Tibial artery (tissue), 4 donors: ENCODE measurements around the gene LRWD1.

ENCODE experiments used
- DNase-seq, 2 donors: peaks; one replicate each; pipeline ENCODE4 v3.0.0-alpha.2; 2019
- H3K27ac ChIP-seq, 2 donors: fragments of 200-600 bp; sonication (generic) in 1 of 2; 1 replicate in 1 of 2; 2 replicates in 1 of 2; pipeline ENCODE4 v1.5.1; 2018 to 2019; ENCODE audit warnings: mild to moderate bottlenecking in 1 of 2
- H3K27me3 ChIP-seq, 2 donors: fragments of 200-600 bp; sonication (generic) in 1 of 2; one replicate each; pipeline versions ENCODE4 v1.5.1 to v1.6.0; 2016 to 2019
- H3K36me3 ChIP-seq, 3 donors: fragments of 200-600 bp; sonication (generic) in 2 of 3; one replicate each; pipeline ENCODE4 v1.5.1; 2016 to 2019; ENCODE audit warnings: mild to moderate bottlenecking in 2 of 3
- H3K4me1 ChIP-seq, 4 donors: fragments of 200-600 bp; sonication (generic) in 2 of 4; 1 replicate in 3 of 4; 2 replicates in 1 of 4; pipeline ENCODE4 v1.5.1; 2016 to 2019
- H3K4me3 ChIP-seq, 2 donors: fragments of 200-600 bp; sonication (generic) in 1 of 2; 1 replicate in 1 of 2; 2 replicates in 1 of 2; pipeline ENCODE4 v1.5.1; 2018 to 2019; ENCODE audit warnings: mild to moderate bottlenecking in 2 of 2
- H3K9me3 ChIP-seq, 3 donors: fragments of 200-600 bp; sonication (generic) in 1 of 3; one replicate each; pipeline ENCODE4 v1.5.1; 2016 to 2019
- CTCF ChIP-seq, 2 experiments: fragments of 200-600 bp in 1 of 2; fragments of 450-650 bp in 1 of 2; IDR thresholded peaks; one replicate each; pipeline ENCODE4 v1.5.1; 2017 to 2019; ENCODE audit warnings: antibody characterized with exemption in 2 of 2, mild to moderate bottlenecking in 1 of 2, moderate library complexity in 1 of 2
- intact Hi-C: fragments of 100-400 bp; cut with DNase I; formaldehyde crosslinking; loops from one replicate; pipeline ENCODE4 v1.15.0; 2023; ENCODE audit warnings: low total_unique reads

The LRWD1 gene

GRCh38 chr7:102446387-102447156 is 18.2 kb upstream of the LRWD1 start:
- Histone ChIP-seq H3K27ac (no peak overlapping the region), H3K9me3 (no peaks in the 10 kb centered on the region), H3K27me3 (no peaks in the 10 kb centered on the region), H3K4me3 (no peak overlapping the region), H3K36me3 (peaks cover 0 to 31% (median 15%) of the 10 kb centered on the region in 3 donors), H3K4me1 (no peaks in the 10 kb centered on the region)
- intact Hi-C loops, result no loop called here
- TF ChIP-seq CTCF (IDR thresholded peaks at IDR 0.05), result no peak
- no peak for DNase-seq

- no peak overlapping the region for H3K27ac ChIP-seq
- DNase-seq, result no peak
- TF ChIP-seq CTCF (IDR thresholded peaks at IDR 0.05), result no peak
- H3K36me3 ChIP-seq, result peaks cover 0 to 24% (median 15%) of the 10 kb centered on the region in 3 donors
- no peak overlapping the region for H3K4me3 ChIP-seq
- intact Hi-C loops, result no loop called here
- H3K4me1 ChIP-seq, result no peaks in the 10 kb centered on the region
- H3K9me3 ChIP-seq, result no peaks in the 10 kb centered on the region
- no peaks in the 10 kb centered on the region for H3K27me3 ChIP-seq
Measured at GRCh38 chr7:102447311-102447710, 17.5 kb upstream of the LRWD1 start.

GRCh38 chr7:102449136-102449535 is 15.6 kb upstream of the LRWD1 start:
- Histone ChIP-seq H3K4me3 (no peak overlapping the region), H3K27me3 (no peaks in the 10 kb centered on the region), H3K9me3 (no peaks in the 10 kb centered on the region), H3K36me3 (peaks cover 0 to 20% (median 15%) of the 10 kb centered on the region in 3 donors), H3K4me1 (no peaks in the 10 kb centered on the region), H3K27ac (no peak overlapping the region)
- intact Hi-C loops, result no loop called here
- no peak for DNase-seq
- TF ChIP-seq CTCF (IDR thresholded peaks at IDR 0.05), result no peak

- intact Hi-C loops, result no loop called here
Measured at GRCh38 chr7:102450242-102450641, 14.5 kb upstream of the LRWD1 start.

GRCh38 chr7:102451371-102452054 is 13.3 kb upstream of the LRWD1 start:
- Histone ChIP-seq H3K4me1 (no peaks in the 10 kb centered on the region), H3K36me3 (peaks cover 6 to 36% (median 22%) of the 10 kb centered on the region in 3 donors), H3K4me3 (no peak overlapping the region), H3K27me3 (no peaks in the 10 kb centered on the region), H3K27ac (no peak overlapping the region), H3K9me3 (no peaks in the 10 kb centered on the region)
- TF ChIP-seq CTCF (IDR thresholded peaks at IDR 0.05), result no peak
- intact Hi-C loops, result no loop called here
- no peak for DNase-seq

More at GRCh38 chr7:102450242-102450641, 14.5 kb upstream of the LRWD1 start:
- Histone ChIP-seq H3K36me3 (peaks cover 0 to 27% (median 15%) of the 10 kb centered on the region in 3 donors), H3K27ac (no peak overlapping the region), H3K4me3 (no peak overlapping the region), H3K4me1 (no peaks in the 10 kb centered on the region), H3K9me3 (no peaks in the 10 kb centered on the region), H3K27me3 (no peaks in the 10 kb centered on the region)
- no peak for DNase-seq
- TF ChIP-seq CTCF (IDR thresholded peaks at IDR 0.05), result no peak
